GM12801 (cell line): Measurements from ENCODE around the gene STMN3.

ENCODE experiments used
- TF ChIP-seq, protein P1 (sequence below): IDR thresholded peaks from one replicate; pipeline ENCODE4 v1.5.1; 2011; ENCODE audit warnings: control low read depth; ENCODE audit not compliant: insufficient read length; ENCODE audit errors: extremely low read depth

Gene STMN3

GRCh38 chr20:63653041-63653973, at the start of gene STMN3:
Gene STMN3 (minus strand): TSS chr20:63653424. CDS start chr20:63653345, 79 bp downstream.
- TF ChIP-seq, protein P1, sequence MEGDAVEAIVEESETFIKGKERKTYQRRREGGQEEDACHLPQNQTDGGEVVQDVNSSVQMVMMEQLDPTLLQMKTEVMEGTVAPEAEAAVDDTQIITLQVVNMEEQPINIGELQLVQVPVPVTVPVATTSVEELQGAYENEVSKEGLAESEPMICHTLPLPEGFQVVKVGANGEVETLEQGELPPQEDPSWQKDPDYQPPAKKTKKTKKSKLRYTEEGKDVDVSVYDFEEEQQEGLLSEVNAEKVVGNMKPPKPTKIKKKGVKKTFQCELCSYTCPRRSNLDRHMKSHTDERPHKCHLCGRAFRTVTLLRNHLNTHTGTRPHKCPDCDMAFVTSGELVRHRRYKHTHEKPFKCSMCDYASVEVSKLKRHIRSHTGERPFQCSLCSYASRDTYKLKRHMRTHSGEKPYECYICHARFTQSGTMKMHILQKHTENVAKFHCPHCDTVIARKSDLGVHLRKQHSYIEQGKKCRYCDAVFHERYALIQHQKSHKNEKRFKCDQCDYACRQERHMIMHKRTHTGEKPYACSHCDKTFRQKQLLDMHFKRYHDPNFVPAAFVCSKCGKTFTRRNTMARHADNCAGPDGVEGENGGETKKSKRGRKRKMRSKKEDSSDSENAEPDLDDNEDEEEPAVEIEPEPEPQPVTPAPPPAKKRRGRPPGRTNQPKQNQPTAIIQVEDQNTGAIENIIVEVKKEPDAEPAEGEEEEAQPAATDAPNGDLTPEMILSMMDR: no peak

GRCh38 chr20:63702036-63702665, 48.9 kb upstream of the STMN3 start:
- TF ChIP-seq, protein P1: no peak

GRCh38 chr20:63701329-63702035, 48.3 kb upstream of the STMN3 start:
- TF ChIP-seq, protein P1: no peak

DNA sequence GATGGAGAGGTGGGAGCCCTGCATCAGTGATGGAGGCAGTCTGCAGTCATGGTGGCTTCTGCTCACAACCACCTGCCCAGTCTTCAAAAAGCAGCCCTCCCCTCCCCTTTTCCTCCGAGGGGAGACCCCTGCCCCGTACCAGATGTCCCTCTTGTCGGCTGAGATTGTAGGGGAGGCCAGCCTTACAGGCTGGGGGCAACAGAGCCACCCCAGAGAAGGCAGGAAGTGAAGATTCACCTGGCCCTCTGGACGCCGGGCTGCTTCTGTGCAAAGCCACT, 47.8 kb upstream of the STMN3 start:
- TF ChIP-seq, protein P1: no peak

GRCh38 chr20:63700199-63701050, 47.2 kb upstream of the STMN3 start:
- TF ChIP-seq, protein P1: no peak

- TF ChIP-seq, protein P1: no peak
Measured at GRCh38 chr20:63699466-63700198, 46.4 kb upstream of the STMN3 start.
